Right ventricle myocardium inferior (tissue), 1 donor: ENCODE data around the gene ASIC4. TPM values are rescaled to one million over a fixed set of nuclear protein-coding genes. Genes with fewer than 3 reads are reported as not detected.

ENCODE experiments used
- ATAC-seq: fragments of 200-7000 bp; cut with Tn5 transposase; one replicate; pipeline ENCODE4 v1.9.1; 2020; ENCODE audit warnings: mild to moderate bottlenecking, moderate library complexity
- DNase-seq: peaks from one replicate; pipeline ENCODE4 v3.0.0; 2021; ENCODE audit errors: missing footprints
- intact Hi-C: fragments of 100-400 bp; cut with DNase I; formaldehyde crosslinking; loops from one replicate; pipeline ENCODE4 v1.11.0; 2022
- total RNA-seq: library from RNA; stranded (reverse); fragmentation: NEBNext Ultra II Directional; extraction: Animal tissue kit (Norgen Biotek cat#: 25700); gene quantifications from one replicate; pipeline ENCODE4 v1.2.1, GENCODE V29; 2021
- donor health status: DM: no; HTN: yes; CAD: no; lungs with severe emphysema.

The ASIC4 gene
- total RNA-seq, 1 donor from 2014 or later: not detected

DNA sequence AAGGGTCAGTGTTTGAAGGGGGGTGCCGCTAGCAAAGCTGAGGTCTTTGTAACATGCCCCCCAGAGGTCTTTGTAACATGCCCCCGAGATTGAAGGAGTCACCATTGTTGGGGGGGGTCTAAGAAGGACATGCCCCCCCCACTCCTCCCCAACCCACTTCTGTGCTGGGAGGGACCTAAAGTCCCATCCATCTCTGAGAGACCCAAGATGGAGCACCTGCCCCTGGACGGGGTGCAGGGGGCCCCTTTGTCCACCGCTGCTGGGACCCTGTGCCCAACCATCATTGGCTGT lies 5.9 kb upstream of the ASIC4 start:
- no peak for ATAC-seq
- intact Hi-C loops: loop anchor here (10.0 kb wide), 1 partner anchor 224 kb away; no protein-coding TSS in a partner anchor
- DNase-seq: no peak

DNA sequence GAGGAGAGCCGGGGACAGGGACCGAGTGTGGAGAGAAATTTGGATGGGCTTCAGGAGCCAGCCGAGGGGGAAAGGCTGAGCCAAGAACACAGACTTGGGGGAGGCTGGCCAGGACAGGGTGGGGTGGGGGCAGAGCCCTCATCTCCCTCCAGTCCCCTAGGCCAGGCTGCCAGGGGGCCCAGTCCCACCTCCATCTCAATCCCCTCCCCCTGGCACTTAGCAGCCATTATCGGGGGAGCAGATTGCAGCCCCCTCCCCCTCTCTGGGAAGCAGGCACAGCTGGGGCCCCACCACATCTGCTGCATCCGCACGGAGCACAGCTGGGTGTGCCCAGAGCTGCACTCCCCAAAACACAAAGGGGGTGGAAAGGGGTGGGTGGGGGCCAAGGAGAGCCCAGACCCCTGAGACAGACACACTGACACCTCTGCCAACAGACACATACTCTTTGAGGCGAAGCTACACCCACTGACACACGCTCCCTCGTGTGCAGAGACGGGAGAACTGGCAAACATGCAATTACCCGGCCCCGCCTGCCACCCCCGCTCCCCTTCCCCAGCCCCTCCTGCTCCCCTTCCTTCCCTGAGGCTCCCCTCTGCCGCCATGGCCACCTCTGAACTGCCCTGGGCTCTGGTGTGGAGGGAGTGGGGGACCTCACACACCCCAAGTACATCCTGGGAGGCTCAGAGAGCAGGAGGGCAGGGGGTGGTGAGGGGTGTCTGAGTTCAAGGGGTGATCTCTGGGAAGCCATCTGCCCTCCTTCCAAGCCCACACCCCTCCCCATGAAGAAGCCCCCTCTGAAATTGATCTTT lies 5.1 kb upstream of the ASIC4 start:
- DNase-seq: no peak
- intact Hi-C loops: loop anchor here (10.0 kb wide), 1 partner anchor 224 kb away; no protein-coding TSS in a partner anchor

DNA sequence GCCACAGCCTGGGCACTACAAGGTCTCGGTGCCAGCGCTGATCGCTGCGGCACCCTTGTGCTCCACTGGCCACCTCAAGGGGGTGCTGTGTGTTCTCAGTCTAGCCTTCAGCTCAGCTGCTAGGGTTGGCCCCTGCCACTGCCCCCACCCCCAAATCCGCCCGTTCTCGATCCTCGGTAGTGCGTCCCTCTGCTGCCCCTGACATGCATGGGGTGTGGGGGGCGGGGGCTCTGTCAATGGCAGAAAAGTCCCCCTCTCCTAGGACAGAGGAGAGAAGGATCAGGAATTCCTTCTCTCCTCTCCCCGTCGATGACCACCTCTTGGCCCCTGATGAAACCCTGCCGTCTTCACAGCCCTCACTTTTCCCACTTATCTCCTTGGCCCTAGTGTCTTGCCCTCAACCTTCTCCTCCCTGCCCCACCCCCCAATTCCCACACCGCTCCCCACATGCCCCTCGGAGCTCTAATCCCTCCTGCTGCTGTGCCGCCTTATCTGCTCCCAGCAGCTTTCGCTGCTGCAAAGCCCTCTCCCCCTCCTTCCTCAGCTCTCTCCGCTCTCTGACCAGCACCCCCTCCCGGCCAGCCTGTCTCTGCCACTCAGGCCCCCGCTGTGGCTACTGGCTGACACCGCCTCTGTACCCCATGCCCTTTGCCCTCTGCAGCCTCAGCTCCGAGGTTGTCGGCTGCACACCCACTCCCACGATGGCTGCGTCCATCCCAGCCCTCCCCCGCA lies 4.3 kb upstream of the ASIC4 start:
- peak; percentile 64 for ATAC-seq
- DNase-seq: no peak
- intact Hi-C loops: loop anchor here (10.0 kb wide), 1 partner anchor 225 kb away; no protein-coding TSS in a partner anchor

More for the DNA sequence above, 5.1 kb upstream of the ASIC4 start:
- ATAC-seq: peak; percentile 7

DNA sequence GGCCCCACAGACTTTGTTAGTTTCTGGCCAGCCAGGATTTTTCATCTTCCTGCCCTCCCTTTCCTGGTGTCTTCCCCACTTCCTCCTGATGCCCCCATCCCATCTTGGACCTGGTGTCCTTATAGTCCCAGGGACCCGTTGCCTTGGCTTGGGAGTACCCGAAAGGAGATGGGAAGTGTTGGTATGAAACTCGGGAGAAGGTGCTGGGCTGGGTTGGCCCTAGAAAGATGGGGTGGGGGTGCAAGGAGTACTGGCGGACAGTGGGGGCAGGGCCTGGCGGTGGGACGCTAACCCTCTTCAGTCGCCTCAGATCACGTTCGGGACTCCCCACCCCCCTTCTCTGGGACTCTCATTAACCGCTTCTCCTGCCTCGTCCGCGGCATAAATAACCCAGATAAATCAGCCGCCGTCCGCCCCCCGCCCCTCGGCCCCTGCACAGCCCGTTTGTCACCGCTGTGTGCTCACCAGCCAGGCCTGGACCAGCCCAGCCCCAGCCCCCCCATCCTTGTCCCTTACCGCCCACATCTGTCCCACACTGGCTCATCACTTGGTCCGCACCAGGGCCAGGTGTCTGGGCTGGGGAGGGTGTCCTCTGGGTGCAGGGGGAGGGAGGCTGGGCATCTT lies 3.7 kb upstream of the ASIC4 start:
- DNase-seq (no peak), ATAC-seq (no peak)
- intact Hi-C loops: no loop called here

DNA sequence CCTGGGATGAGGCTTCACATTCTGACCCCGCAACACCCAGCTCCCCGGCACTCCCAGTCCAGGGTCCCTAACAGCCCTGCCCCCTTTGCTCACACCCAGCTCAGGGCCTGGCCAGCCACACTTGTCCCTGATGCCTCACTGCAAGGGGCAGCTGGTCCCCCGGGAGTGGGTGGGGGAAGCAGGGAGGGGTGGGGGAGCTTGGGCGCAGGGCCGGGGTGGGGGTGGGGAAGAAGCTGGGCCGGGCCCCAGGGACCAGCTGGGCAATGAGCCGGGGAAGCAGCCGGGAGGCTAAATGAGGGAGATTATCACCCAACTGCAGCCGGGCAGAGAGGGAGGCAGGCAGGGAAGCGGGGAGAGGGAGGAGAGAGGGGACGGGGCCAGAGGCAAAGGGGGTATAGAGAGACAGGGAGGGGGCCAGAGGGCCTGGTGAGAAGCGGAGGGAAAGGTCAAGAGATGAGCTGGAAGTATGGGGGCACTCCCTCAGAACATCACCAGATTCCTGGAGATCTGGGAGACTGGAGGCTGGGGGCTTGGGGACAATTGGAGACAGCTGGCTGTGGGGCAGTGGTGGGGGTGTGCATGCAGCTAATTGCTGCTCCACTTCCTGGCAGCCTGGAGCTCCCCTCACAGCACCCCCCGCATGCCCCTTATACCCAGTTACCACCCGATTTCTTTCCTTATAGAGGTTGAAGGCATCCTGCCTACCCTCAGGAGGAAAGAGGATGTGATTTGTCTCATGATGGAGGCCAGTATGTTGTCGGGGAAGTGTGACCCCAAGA lies 2.5 kb upstream of the ASIC4 start:
- intact Hi-C loops: no loop called here
- no peak for DNase-seq

DNA sequence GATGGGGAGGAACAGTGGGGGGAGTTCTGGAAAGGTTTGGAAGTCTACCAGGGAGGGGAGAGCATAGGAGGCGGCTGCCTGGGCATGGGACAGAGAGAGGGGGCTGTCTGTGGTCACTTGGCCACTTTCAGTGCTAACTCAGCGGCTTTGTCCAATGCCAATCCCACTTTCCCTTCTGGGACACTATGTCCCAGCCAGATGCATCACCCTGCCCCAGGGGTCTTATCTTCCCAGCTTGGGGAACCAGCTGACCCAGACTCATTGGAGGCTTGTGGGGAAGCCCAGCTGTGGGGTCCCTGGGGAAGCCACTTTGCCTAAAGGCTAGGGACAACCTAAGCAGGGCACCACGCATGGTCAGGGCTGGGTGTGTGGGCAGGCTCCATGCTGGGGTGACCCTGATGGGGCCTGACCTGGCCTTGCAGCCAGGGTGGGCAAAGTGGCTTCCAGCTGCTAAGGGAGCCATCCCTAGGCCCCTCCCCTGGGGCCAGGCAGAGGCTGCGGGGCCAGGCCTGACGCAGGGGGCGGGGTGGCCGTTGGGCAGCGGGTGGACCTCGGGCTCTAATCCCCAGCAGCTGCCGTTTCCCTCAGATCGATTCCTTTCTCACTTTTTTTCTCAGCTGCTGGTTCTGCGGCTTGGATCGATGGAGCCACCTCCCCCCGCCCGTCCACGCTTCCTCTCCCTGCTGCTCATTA lies 1.6 kb upstream of the ASIC4 start:
- intact Hi-C loops: no loop called here
- ATAC-seq: no peak
- no peak for DNase-seq

More for the DNA sequence above, 2.5 kb upstream of the ASIC4 start:
- ATAC-seq: no peak

DNA sequence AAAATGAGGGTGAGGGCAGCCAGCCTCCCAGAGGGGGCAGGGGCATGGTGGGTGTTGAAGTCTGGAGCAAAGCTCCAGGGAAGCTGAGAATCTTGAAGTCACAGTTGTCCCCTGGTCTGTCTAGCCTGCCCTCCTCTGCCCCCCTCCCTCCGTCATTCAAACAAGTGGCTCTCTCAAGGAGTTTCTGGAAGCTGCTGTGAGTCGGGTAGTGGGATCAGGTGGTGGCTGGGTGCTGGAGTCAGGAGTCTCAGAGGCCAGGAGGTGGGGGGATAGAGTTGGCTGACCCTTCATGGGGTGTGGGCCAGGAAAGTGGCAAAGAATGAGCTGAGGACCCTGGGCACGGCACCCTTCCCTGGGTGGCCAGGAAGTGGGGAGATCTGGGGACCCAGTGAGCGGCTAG lies 495 bp upstream of the ASIC4 start:
- ATAC-seq: no peak
- intact Hi-C loops: no loop called here

DNA sequence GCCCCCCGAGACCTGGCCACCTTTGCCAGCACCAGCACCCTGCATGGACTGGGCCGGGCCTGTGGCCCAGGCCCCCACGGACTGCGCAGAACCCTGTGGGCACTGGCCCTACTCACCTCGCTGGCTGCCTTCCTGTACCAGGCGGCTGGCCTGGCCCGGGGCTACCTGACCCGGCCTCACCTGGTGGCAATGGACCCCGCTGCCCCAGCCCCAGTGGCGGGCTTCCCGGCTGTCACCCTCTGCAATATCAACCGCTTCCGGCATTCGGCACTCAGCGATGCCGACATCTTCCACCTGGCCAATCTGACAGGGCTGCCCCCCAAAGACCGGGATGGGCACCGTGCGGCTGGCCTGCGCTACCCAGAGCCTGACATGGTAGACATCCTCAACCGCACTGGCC lies 554 bp downstream of the ASIC4 start:
- DNase-seq (no peak), ATAC-seq (no peak)
- intact Hi-C loops: no loop called here

More for the DNA sequence above, 495 bp upstream of the ASIC4 start:
- DNase-seq: no peak

DNA sequence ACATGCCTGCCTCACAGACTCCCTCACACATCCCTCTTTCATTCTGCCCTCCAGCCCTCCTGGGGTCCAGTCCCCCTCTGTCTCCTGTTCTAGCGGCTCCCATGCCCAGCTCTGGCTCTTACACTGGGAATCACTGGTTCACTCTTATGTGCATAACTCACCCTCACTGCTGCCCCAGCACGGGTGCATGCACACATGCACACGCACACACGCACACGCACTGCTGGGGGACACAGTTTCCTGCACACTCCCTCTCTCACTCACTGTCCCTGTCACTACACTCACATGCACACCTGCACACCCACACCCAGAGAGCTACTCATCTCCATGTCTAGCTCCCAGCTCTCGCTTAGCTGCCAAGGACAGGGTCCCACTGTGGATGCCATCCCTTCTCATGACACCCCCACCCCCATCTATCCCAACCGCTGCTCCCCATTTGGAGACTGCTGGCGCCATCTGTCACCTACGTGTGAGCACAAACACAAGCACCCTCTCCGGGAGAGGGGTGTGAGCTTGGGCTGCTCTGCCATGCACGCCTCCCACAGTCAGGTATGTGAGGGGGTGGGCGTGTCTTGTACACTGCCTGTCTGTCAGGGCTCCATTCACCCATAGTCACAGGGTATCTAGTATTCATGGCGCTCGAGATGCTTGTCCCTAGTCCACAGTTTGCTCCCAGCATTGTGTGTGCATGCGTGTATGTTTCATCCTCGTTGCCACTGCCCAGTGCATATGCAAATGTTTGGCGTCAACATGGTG lies 1.8 kb downstream of the ASIC4 start:
- DNase-seq: no peak
- intact Hi-C loops: no loop called here
- ATAC-seq: no peak

DNA sequence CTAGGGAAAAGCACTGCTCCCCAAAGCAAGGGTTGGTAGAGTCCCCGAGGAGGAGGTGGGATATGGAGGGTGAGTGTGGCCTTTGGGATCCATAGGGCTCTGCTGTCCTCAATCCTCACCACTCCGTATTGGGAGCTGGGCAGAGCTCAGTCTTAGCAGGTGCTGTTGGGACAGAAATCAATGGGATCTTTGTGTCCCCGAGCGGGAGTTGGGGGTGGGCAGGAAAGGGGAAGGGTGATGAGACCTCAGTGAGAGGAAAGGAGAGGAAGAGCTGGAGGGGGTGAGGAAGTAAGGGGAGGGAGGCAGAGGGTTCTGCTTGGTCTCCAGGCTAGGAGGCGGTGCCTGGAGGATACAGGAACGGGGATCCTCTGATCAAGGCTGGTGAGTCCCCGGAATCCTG lies 2.6 kb downstream of the ASIC4 start:
- DNase-seq (no peak), ATAC-seq (no peak)

DNA sequence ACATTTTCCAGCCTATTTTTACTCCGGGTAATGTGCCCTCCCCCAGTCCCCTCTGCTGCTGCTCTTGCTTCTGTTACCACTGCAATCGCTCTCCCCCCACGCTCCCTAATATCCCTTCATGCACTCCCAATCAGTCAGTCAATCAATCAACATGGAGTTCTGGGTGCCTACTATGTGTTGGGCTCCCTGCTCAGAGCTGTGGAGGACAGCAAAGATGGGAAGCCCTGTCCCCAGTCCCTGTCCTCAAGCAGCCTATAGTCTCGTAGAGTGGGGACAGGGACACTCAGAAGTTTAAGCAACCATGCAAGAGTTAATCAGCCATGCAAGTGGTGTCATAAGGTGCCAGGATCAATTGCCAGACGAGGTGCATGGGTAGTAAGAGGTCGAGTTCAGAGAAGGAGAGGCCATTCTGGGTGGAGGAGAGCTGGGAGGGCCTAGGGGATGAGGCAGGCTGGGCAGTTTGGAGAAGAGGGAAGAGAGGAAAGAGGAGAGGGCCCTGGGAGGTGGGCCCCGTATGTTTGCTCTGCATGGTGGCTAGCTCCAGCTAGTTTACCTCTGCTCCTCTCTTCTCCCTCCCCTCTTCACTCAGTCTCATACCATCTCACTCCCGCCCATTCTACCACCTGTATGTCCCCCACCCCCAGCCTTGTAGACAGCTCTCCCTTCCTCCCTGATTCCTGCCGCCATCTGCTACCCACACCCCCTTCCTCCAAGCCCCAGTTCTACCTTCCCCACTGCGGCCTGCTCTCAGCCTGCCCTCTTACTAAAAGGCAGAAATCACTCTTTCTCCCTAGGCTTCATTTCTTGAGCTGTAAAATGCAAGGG lies 3.9 kb downstream of the ASIC4 start:
- ATAC-seq: no peak
- no peak for DNase-seq

More for the DNA sequence above, 2.6 kb downstream of the ASIC4 start:
- intact Hi-C loops: no loop called here

DNA sequence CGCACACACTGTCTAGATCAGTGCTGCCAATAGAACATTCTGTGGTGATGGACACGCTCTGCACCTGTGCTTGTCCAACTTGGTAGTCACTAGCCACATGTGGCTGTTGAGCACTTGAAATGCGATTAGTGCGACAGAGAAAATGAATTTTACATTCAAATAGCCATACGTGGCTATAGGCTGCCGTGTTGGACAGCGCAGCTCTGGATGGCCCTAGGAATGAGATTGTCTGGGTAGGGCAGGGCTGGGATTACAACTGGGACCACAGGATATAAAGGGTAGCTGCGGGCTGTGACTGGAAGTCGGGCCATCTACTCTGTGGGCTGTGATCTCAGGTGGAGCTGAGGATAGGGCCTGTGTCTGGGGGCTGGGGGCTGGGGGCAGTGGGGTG lies 5.2 kb downstream of the ASIC4 start:
- ATAC-seq (peak; percentile 14), DNase-seq (no peak)
- intact Hi-C loops: no loop called here

More for the DNA sequence above, 3.9 kb downstream of the ASIC4 start:
- intact Hi-C loops: no loop called here

DNA sequence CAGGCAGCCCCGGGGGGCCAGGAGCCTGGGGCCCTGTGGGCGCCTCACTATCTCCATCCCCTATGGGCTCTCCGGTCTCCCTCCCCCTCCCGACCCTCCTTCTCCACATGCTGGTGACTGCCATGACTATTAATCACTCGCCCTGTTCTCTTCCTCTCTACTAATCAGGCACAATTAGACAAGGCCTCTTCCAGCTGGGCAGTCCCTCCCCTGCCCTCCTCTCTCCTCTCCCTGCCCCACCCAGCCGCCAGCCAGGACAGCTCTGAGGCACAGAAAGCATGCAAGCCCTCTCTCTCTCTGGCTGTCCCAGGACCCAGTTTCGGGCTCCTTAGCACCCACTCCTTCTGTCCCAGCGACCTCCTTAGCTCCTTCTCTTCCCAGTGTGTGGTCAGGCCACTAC lies 5.8 kb downstream of the ASIC4 start:
- ATAC-seq (no peak), DNase-seq (no peak)
- intact Hi-C loops: no loop called here

DNA sequence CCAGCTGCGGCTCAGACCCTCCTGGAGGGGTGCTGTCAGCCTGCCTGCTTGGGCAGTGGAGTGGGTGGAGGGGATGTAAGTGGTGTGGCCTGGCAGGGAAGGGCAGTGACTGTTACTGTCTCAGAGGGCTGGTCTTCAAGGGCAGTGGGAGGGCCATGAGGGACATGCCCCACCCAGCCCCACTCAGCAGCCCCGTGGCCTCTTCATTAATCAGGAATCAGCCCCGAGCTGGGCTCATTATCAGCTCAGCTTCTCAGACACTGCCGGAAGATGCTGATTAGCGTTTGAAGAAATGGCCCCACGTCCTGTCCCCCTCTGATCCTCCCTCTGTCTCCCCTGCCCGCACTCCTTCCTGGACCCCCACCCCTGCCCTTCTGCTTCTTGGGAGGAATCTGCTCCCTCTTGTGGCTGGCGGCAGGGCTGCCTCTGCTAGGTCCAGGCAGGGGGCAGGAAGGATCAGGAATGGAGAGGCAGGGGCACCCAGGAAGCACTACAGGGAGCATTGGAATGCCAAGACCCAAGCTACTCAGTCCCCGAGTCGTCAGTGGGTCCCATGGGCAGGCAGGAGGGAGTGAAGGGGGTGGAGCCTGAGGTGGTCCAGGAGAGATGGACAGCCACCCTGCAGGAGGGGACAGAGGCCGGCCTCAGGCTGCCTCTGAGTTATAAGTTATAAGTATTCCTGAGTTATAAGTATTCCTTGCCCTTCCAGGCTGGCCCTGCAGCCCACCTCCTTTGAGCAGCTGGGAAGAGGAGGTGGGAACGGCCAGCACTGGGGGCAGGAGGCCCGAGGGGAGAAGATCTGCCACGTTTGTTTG lies 7.0 kb downstream of the ASIC4 start:
- no peak for DNase-seq
- peak; percentile 41 for ATAC-seq
- intact Hi-C loops: no loop called here

DNA sequence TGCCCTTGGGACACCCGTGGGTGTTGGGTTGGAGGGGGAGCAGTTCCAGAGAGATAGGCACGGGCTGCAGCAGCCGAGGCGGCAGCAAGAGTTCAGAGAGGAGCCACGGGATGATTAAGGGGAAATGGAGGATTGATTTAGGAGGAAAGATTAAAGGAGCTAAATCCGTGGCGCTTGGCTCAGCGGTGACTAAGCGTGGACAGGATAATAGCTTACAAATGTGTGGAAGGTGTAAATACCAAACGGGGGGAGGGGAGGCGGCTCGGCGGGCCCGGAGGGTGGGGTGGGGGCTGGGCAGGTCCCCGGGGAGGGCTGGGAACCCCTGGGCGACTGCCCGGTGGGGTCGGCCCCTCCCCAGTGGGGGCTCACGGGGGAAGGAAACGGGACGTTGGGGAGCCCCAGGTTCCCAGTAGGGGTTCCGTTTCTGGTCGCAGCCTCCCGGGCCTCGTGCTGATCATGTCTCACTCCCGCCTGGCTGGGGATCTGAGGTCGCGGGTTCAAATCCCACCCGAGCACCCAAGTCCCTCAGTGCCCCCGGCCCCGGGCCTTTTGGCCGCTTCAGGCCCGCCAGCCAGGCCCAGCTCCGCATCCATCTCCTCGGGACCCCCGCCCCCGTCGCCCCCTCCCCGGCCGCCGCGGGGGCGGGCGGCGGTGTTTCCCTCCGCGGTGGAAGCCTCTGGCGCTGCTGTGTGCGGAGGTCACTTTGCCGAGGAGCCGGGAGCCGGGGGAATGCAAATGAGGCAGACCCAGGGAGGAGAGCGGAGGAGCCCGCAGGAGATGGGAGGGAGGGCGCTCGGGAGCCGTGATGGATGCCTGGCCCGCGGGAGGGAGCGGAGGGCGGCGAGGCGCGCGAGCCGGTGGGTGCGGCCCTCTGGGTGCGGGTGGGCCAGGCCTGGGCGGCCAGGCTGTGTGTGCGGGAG lies 8.1 kb downstream of the ASIC4 start:
- no peak for ATAC-seq
- intact Hi-C loops: no loop called here
- no peak for DNase-seq
